HEK293T (cell line): ENCODE measurements around the gene ITGA3.

Experiments
- BHLHE40 ChIP-seq: fragments of 450-650 bp; IDR thresholded peaks from 2 replicates; pipeline ENCODE4 v1.6.1; 2016; ENCODE audit warnings: mild to moderate bottlenecking, moderate library complexity, borderline replicate concordance
- ELF4 ChIP-seq: fragments of 450-650 bp; IDR thresholded peaks from 2 replicates; pipeline ENCODE4 v1.6.1; 2017; ENCODE audit warnings: antibody characterized with exemption
- FOXK2 ChIP-seq: fragments of 450-650 bp; IDR thresholded peaks from 2 replicates; pipeline ENCODE4 v1.6.1; 2016; ENCODE audit warnings: mild to moderate bottlenecking
- SUZ12 ChIP-seq: fragments of 450-650 bp; IDR thresholded peaks from 2 replicates; pipeline ENCODE4 v1.6.1; 2016; ENCODE audit warnings: mild to moderate bottlenecking
- TARDBP ChIP-seq: fragments of 450-650 bp; IDR thresholded peaks from 2 replicates; pipeline ENCODE4 v1.6.1; 2016

DNA sequence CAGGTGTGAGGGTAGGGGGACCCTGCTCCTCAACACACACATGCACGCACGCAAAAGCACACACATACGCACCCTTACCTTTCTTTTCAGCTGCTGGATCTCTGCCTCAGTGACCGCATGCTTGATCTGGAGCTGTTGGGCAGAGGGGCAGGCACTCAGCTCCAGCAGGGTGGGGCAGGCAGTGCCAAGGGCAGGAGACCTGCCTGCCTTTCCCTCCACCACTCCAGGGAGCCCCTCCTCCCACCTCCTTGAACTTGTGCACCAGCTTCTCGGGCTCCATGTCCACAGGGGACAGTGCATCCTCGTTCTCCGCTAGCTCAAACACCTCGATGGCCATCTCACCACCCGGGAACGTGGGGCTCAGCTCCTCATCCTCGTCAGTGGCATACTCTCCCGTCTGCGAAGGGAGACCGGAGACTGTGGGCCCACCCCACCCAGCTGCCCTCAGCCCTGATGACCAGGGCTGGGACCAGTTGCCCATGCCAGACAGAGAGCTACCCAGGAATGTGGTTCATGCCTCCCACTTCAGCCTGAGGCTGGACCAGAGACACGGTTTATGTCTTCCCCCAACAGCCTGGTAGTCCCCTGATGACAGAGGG, 83.4 kb downstream of the ITGA3 start:
- TF ChIP-seq BHLHE40 (no peak), SUZ12 (no peak), FOXK2 (no peak), ELF4 (no peak), TARDBP (no peak)
